Mesenchymal stem cell (in vitro differentiated cells and primary cell): Measurements from ENCODE around the gene TPRKB.
A peak's percentile ranks its signal among the peaks of the same experiment; 100 is the strongest.

Experiments used
- DNase-seq: peaks from one replicate; pipeline ENCODE4 v3.0.0-alpha.2; 2013
- H2AFZ ChIP-seq: one replicate; pipeline ENCODE4 v1.6.1; 2013; ENCODE audit warnings: low read depth, mild to moderate bottlenecking, control low read depth, inconsistent platforms, low read length, moderate library complexity
- H2AK5ac ChIP-seq: 2 replicates; pipeline ENCODE4 v1.6.1; 2013; ENCODE audit warnings: low read length, moderate library complexity, mild to moderate bottlenecking, inconsistent platforms; ENCODE audit not compliant: severe bottlenecking
- H2BK120ac ChIP-seq: one replicate; pipeline ENCODE4 v1.6.1; 2013; ENCODE audit warnings: low read depth, mild to moderate bottlenecking, inconsistent platforms, low read length, moderate library complexity
- H2BK12ac ChIP-seq, 2 experiments: one replicate each; pipeline ENCODE4 v1.6.1; 2013; ENCODE audit warnings: inconsistent platforms in 2 of 2, low read length in 2 of 2, mild to moderate bottlenecking in 2 of 2, moderate library complexity in 2 of 2, control low read depth in 1 of 2
- H2BK15ac ChIP-seq: one replicate; pipeline ENCODE4 v1.6.1; 2013; ENCODE audit warnings: mild to moderate bottlenecking, low read depth, inconsistent platforms; ENCODE audit not compliant: poor library complexity, severe bottlenecking
- H2BK5ac ChIP-seq: 2 replicates; pipeline ENCODE4 v1.6.1; 2013; ENCODE audit warnings: low read depth, mild to moderate bottlenecking, low read length, control low read depth, inconsistent platforms; ENCODE audit not compliant: poor library complexity, severe bottlenecking
- H3K14ac ChIP-seq, 2 experiments: one replicate each; pipeline ENCODE4 v1.6.1; 2013; ENCODE audit warnings: inconsistent platforms in 2 of 2, low read length in 2 of 2, control low read depth in 1 of 2, mild to moderate bottlenecking in 1 of 2, moderate library complexity in 1 of 2
- H3K18ac ChIP-seq, 2 experiments: one replicate each; pipeline ENCODE4 v1.6.1; 2013; ENCODE audit warnings: inconsistent platforms in 2 of 2, low read length in 2 of 2, control low read depth in 1 of 2, low read depth in 1 of 2, mild to moderate bottlenecking in 1 of 2
- H3K23ac ChIP-seq, 2 experiments: one replicate each; pipeline ENCODE4 v1.6.1; 2013; ENCODE audit warnings: inconsistent platforms in 2 of 2, low read length in 2 of 2, mild to moderate bottlenecking in 2 of 2, moderate library complexity in 2 of 2, control low read depth in 1 of 2
- H3K27ac ChIP-seq: 2 replicates; pipeline ENCODE4 v1.5.1; 2013; ENCODE audit warnings: mild to moderate bottlenecking, moderate library complexity, low read length, control low read depth, inconsistent platforms; ENCODE audit not compliant: poor library complexity, severe bottlenecking
- H3K27me3 ChIP-seq, 2 experiments: 2 replicates each; pipeline versions ENCODE4 v1.6.1 to v1.7.0; 2013; ENCODE audit warnings: low read length in 2 of 2, mild to moderate bottlenecking in 2 of 2, moderate library complexity in 2 of 2, control low read depth in 1 of 2, inconsistent platforms in 1 of 2; ENCODE audit not compliant: control insufficient read depth in 1 of 2, insufficient read depth in 1 of 2
- H3K36me3 ChIP-seq, 2 experiments: 2 replicates each; pipeline versions ENCODE4 v1.6.1 to v1.7.0; 2013; ENCODE audit warnings: low read length in 2 of 2, control low read depth in 1 of 2, inconsistent platforms in 1 of 2, low read depth in 1 of 2, mild to moderate bottlenecking in 1 of 2; ENCODE audit not compliant: insufficient read depth in 2 of 2, control insufficient read depth in 1 of 2
- H3K4ac ChIP-seq, 2 experiments: one replicate each; pipeline ENCODE4 v1.6.1; 2013; ENCODE audit warnings: inconsistent platforms in 2 of 2, low read length in 2 of 2, mild to moderate bottlenecking in 2 of 2, moderate library complexity in 2 of 2, control low read depth in 1 of 2, low read depth in 1 of 2
- H3K4me1 ChIP-seq: 2 replicates; pipeline ENCODE4 v1.6.1; 2013; ENCODE audit warnings: low read depth, low read length, control low read depth; ENCODE audit not compliant: control insufficient read depth, insufficient read depth
- H3K4me2 ChIP-seq: 2 replicates; pipeline ENCODE4 v1.6.1; 2013; ENCODE audit warnings: low read length, mild to moderate bottlenecking, inconsistent platforms; ENCODE audit not compliant: poor library complexity, severe bottlenecking
- H3K4me3 ChIP-seq, 2 experiments: 2 replicates each; pipeline versions ENCODE4 v1.5.1 to v1.7.0; 2013; ENCODE audit warnings: low read length in 2 of 2, mild to moderate bottlenecking in 2 of 2, control low read depth in 1 of 2, low read depth in 1 of 2; ENCODE audit not compliant: insufficient read depth in 1 of 2
- H3K79me1 ChIP-seq: replicated peaks from 2 replicates; pipeline ENCODE4 v1.6.1; 2013; ENCODE audit warnings: mild to moderate bottlenecking, control low read depth, low read length, inconsistent platforms; ENCODE audit not compliant: poor library complexity, severe bottlenecking
- H3K9ac ChIP-seq: 2 replicates; pipeline ENCODE4 v1.7.0; 2013; ENCODE audit warnings: mild to moderate bottlenecking, low read length, moderate library complexity
- H3K9me3 ChIP-seq: 2 replicates; pipeline ENCODE4 v1.7.0; 2013; ENCODE audit warnings: mild to moderate bottlenecking, low read length; ENCODE audit not compliant: control insufficient read depth
- H4K8ac ChIP-seq: one replicate; pipeline ENCODE4 v1.6.1; 2013; ENCODE audit warnings: inconsistent platforms, mild to moderate bottlenecking, low read length, moderate library complexity
- H4K91ac ChIP-seq: one replicate; pipeline ENCODE4 v1.6.1; 2013; ENCODE audit warnings: mild to moderate bottlenecking, low read length, inconsistent platforms
- WGBS: methylation state at CpG from one replicate; pipeline ENCODE4 v1.1.7; 2013; ENCODE audit warnings: mixed read lengths; 5-methylcytosine and 5-hydroxymethylcytosine counted together

TPRKB gene

GRCh38 chr2:73740767-73741166 is 3.6 kb upstream of the TPRKB start:
- WGBS, result 73% methylated on average over 2 of the region's 2 CpGs
- Histone ChIP-seq H3K27me3 (no peaks in the 10 kb centered on the region), H2BK12ac (no peak overlapping the region), H3K18ac (no peak overlapping the region), H3K4me1 (peaks cover 2% of the 10 kb centered on the region), H3K79me1 (peaks cover 3% of the 10 kb centered on the region), H2AFZ (no peak overlapping the region), H3K4ac (no peak overlapping the region), H2BK120ac (no peak overlapping the region), H3K27ac (no peak overlapping the region), H3K4me2 (no peak overlapping the region), H3K9ac (no peak overlapping the region), H3K36me3 (peaks cover 15 to 35% of the 10 kb centered on the region in 2 experiments), H2BK15ac (no peak overlapping the region), H2BK5ac (no peak overlapping the region), H3K14ac (no peak overlapping the region), H3K4me3 (no peak overlapping the region), H2AK5ac (no peak overlapping the region), H3K9me3 (no peaks in the 10 kb centered on the region), H3K23ac (no peak overlapping the region), H4K8ac (no peak overlapping the region), H4K91ac (no peak overlapping the region)
- no peak for DNase-seq

DNA sequence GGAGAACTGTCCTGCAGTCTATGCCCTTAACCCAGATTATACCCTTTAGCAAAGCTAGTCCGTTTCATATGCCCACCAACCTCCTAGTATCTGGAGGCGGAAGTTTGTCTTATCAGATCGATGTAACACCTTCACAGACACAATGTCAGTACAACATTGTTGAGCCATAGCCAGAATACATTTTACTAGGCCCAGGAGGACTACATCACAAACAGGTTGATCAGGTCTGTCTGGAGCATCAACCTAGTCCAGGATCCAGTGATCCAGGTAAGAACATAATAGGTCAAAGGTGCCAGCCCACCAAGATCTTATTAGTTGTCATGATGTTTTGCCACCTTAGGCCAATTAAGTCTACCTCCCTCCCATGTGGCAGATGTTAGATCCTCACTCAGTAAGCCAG is 2.0 kb upstream of the TPRKB start:
- no peak overlapping the region for H3K23ac ChIP-seq
- no peak overlapping the region for H2BK12ac ChIP-seq
- H3K9me3 ChIP-seq, result no peaks in the 10 kb centered on the region
- no peak overlapping the region for H3K4me2 ChIP-seq
- 99% methylated on average over 3 of the region's 3 CpGs for WGBS
- peaks cover 15 to 22% of the 10 kb centered on the region in 2 experiments for H3K36me3 ChIP-seq
- no peak overlapping the region for H3K14ac ChIP-seq
- no peak overlapping the region for H2BK120ac ChIP-seq
- H4K8ac ChIP-seq, result no peak overlapping the region
- no peak overlapping the region for H3K4ac ChIP-seq
- no peak overlapping the region for H2AFZ ChIP-seq
- no peak overlapping the region for H3K4me3 ChIP-seq
- no peak overlapping the region for H4K91ac ChIP-seq
- H2BK15ac ChIP-seq, result no peak overlapping the region
- no peak overlapping the region for H3K9ac ChIP-seq
- no peaks in the 10 kb centered on the region for H3K27me3 ChIP-seq
- no peak overlapping the region for H3K27ac ChIP-seq
- DNase-seq, result no peak
- H3K79me1 ChIP-seq, result peaks cover 5% of the 10 kb centered on the region
- H3K18ac ChIP-seq, result no peak overlapping the region
- no peak overlapping the region for H2BK5ac ChIP-seq
- peaks cover 2% of the 10 kb centered on the region for H3K4me1 ChIP-seq
- H2AK5ac ChIP-seq, result no peak overlapping the region

DNA sequence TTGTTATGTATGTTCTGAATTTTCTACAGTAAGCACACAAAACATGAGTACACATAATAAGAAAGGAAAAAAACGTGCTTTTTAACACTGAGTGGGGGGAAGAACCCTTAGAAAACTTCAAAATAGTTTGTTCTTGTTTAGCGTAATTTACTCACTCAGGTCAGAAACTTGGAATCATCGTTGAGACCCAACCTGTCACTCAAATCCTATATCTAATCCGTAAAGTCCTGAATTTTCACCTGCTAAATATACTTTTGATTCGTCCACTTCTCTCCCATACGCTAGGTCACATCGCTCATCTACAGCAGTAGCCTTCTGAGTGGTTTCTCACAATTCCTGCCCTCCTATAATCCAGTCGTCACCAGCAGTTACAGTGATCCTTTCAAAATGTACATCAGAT is 767 bp downstream of the TPRKB start:
- DNase-seq, result no peak
- Histone ChIP-seq H3K27me3 (no peaks in the 10 kb centered on the region), H3K4me1 (peaks cover 2% of the 10 kb centered on the region), H4K8ac (peak overlapping the region; percentile 8), H2BK15ac (no peak overlapping the region), H3K4ac (no peak overlapping the region), H4K91ac (no peak overlapping the region), H3K23ac (no peak overlapping the region), H3K36me3 (peaks cover 12 to 29% of the 10 kb centered on the region in 2 experiments), H2BK12ac (no peak overlapping the region), H3K79me1 (peaks cover 7% of the 10 kb centered on the region), H3K18ac (no peak overlapping the region), H2BK5ac (no peak overlapping the region), H2AFZ (no peak overlapping the region), H2AK5ac (no peak overlapping the region), H3K4me2 (peak overlapping the region; percentile 88), H3K14ac (no peak overlapping the region), H3K9me3 (no peaks in the 10 kb centered on the region), H3K27ac (no peak overlapping the region), H3K9ac (peak overlapping the region; percentile 94), H3K4me3 (peak overlapping the region; percentile 70 to 100), H2BK120ac (no peak overlapping the region)
- WGBS, result 33% methylated on average over 8 of the region's 8 CpGs

DNA sequence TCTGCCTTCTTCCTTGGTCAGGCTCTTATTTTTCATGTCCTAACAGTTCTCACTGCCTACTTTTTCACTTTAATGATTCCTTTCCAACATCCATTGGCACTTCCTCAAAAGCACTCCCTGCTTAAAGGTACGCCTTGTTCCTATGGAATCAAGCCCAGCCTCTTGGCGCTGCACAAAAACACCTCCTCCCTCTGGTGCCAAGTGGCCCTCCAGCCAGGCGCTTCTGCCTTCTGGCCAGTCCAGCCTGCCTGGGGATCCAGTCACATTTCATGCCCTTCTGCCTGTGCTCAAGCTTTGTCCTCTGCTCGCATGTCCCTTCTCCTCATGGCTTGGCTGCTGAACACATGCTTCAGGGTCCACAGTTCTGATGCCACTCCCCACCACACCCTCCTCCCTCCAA is 6.3 kb downstream of the TPRKB start:
- Histone ChIP-seq H4K8ac (no peak overlapping the region), H2AFZ (no peak overlapping the region), H4K91ac (no peak overlapping the region), H3K18ac (no peak overlapping the region), H3K4me3 (no peak overlapping the region), H2BK15ac (no peak overlapping the region), H2BK12ac (no peak overlapping the region), H3K4ac (no peak overlapping the region), H2BK120ac (no peak overlapping the region), H3K4me1 (no peaks in the 10 kb centered on the region), H3K23ac (no peak overlapping the region), H3K4me2 (no peak overlapping the region), H3K14ac (no peak overlapping the region), H2AK5ac (no peak overlapping the region), H3K9me3 (no peaks in the 10 kb centered on the region), H3K27ac (no peak overlapping the region), H2BK5ac (no peak overlapping the region), H3K36me3 (peaks cover 20 to 52% of the 10 kb centered on the region in 2 experiments), H3K27me3 (no peaks in the 10 kb centered on the region), H3K79me1 (peaks cover 5% of the 10 kb centered on the region), H3K9ac (peak overlapping the region; percentile 11)
- over 99% methylated on average over 4 of the region's 4 CpGs for WGBS
- DNase-seq, result no peak
